ENCODE data around the gene TMEM60. TPM values are rescaled to one million over a fixed set of nuclear protein-coding genes. Genes with fewer than 3 reads are reported as not detected.

Gene TMEM60
- total RNA-seq, 4 donors from 2014 or later, result 0.51 to 27.6 (median 9.0) TPM

DNA sequence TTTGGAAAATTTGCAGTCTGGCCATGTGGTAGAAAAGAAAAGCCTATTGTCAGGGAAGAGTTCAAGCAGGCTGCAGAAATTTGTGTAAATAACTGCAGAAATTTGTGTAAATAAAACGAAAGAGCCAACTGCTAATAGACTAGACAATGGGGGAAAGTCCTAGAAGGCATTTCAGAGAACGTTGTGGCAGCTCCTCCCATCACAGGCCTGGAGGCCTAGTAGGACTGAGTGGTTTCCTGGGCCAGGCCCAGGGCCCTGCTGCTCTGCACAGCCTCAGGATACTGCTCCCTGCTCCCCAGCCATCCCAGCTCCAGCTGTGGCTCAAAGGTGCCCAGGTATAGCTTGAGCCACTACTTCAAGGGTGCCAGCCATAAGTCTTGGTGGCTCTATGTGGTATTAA, 51.1 kb downstream of the TMEM60 start:
- intact Hi-C loops (cut with DNase I; ENCODE audit: low total_unique reads), result no loop called here
- no peak overlapping the region for H3K27ac ChIP-seq
- no peak for DNase-seq
- no peaks in the 10 kb centered on the region for H3K9me3 ChIP-seq
- no peaks in the 10 kb centered on the region for H3K27me3 ChIP-seq
- H3K4me1 ChIP-seq, result no peaks in the 10 kb centered on the region
- no peak overlapping the region for H3K4me3 ChIP-seq
- H3K36me3 ChIP-seq, result no peaks in the 10 kb centered on the region
- TF ChIP-seq POLR2A (IDR thresholded peaks at IDR 0.05), result no peak
- TF ChIP-seq CTCF (IDR thresholded peaks at IDR 0.05), result no peak

DNA sequence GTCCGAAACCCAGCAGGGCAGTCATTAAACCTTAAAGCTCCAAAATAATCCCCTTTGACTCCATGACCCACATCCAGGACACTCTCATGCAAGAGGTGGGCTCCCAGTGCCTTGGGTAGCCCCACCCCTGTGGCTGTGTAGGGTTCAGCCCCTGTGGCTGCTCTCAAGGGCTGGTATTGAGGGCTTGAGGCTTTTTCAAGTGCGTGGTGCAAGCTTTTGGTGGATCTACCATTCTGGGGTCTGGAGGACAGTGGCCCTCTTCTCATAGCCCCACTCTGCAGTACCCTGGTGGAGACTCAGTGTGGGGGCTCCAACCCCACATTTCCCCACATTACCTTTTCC, 51.4 kb downstream of the TMEM60 start:
- Histone ChIP-seq H3K27ac (no peak overlapping the region), H3K9me3 (no peaks in the 10 kb centered on the region), H3K4me1 (no peaks in the 10 kb centered on the region), H3K36me3 (no peaks in the 10 kb centered on the region), H3K27me3 (no peaks in the 10 kb centered on the region), H3K4me3 (no peak overlapping the region)
- intact Hi-C loops (cut with DNase I; ENCODE audit: low total_unique reads), result no loop called here
- TF ChIP-seq POLR2A (IDR thresholded peaks at IDR 0.05) (no peak), CTCF (IDR thresholded peaks at IDR 0.05) (no peak)
- no peak for DNase-seq

GRCh38 chr7:77746164-77746823, 51.9 kb downstream of the TMEM60 start:
- Histone ChIP-seq H3K27ac (no peak overlapping the region), H3K9me3 (no peaks in the 10 kb centered on the region), H3K27me3 (no peaks in the 10 kb centered on the region), H3K36me3 (no peaks in the 10 kb centered on the region), H3K4me3 (no peak overlapping the region), H3K4me1 (no peaks in the 10 kb centered on the region)
- no peak for DNase-seq
- intact Hi-C loops (cut with DNase I; ENCODE audit: low total_unique reads), result no loop called here
- TF ChIP-seq POLR2A (IDR thresholded peaks at IDR 0.05) (no peak), CTCF (IDR thresholded peaks at IDR 0.05) (no peak)

DNA sequence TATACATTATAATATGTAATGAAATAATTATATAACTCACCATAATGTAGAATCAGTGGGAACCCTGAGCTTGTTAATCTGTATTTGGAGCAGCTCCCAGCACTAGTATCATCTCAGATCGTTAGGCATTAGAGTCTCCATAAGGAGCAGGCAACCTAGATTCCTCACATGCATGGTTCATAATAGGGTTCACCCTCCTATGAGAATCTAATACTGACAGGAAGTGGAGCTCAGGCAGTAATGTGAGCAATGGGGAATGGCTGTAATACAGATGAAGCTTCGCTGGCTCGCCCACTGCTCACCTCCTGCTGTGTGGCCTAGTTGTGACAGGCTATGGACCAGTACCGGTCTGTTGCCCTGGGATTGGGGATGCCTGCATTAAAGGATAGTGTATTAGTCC, 52.5 kb downstream of the TMEM60 start:
- Histone ChIP-seq H3K27ac (no peak overlapping the region), H3K36me3 (no peaks in the 10 kb centered on the region), H3K9me3 (no peaks in the 10 kb centered on the region), H3K4me1 (no peaks in the 10 kb centered on the region), H3K27me3 (no peaks in the 10 kb centered on the region), H3K4me3 (no peak overlapping the region)
- intact Hi-C loops (cut with DNase I; ENCODE audit: low total_unique reads), result no loop called here
- DNase-seq, result no peak
- TF ChIP-seq CTCF (IDR thresholded peaks at IDR 0.05) (no peak), POLR2A (IDR thresholded peaks at IDR 0.05) (no peak)

Other genes starting within 250 kb of the TMEM60 start
- 10 to 100 TPM; 25.1 to 55.7 (median 42.5) TPM for gene RSBN1L, start 102.0 kb downstream of the TMEM60 start, total RNA-seq
- gene PHTF2, start 339 bp upstream of the TMEM60 start, total RNA-seq, result 10 to 100 TPM in 3 of 4 donors, 1 to 10 TPM in 1; 6.4 to 54.8 (median 24.7) TPM